ENCODE results near the gene NR6A1.

NR6A1 gene

DNA sequence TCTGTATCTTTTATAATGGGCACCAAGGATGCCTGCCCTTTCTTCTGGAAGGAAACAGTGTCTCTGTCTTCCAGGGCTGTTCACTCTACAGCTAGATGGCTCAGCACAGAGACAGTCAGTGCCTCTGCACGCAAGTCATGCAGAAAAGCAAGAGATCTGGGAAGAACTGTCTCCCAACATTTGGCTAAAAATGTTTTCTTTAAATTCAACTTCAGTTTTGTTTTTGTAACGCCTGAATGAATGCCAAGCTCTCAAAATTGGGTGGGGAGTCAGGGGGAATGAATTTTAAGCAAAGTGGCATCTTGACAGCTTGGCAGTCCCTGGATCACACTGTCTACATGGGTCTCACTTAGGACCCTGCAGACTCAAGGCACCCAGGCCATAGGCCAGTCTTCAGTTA is 18.4 kb upstream of the NR6A1 start:
- TF ChIP-seq, protein P1, sequence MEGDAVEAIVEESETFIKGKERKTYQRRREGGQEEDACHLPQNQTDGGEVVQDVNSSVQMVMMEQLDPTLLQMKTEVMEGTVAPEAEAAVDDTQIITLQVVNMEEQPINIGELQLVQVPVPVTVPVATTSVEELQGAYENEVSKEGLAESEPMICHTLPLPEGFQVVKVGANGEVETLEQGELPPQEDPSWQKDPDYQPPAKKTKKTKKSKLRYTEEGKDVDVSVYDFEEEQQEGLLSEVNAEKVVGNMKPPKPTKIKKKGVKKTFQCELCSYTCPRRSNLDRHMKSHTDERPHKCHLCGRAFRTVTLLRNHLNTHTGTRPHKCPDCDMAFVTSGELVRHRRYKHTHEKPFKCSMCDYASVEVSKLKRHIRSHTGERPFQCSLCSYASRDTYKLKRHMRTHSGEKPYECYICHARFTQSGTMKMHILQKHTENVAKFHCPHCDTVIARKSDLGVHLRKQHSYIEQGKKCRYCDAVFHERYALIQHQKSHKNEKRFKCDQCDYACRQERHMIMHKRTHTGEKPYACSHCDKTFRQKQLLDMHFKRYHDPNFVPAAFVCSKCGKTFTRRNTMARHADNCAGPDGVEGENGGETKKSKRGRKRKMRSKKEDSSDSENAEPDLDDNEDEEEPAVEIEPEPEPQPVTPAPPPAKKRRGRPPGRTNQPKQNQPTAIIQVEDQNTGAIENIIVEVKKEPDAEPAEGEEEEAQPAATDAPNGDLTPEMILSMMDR (IDR thresholded peaks at IDR 0.05; ENCODE audit: control insufficient read depth, extremely low read depth, insufficient read depth), result no peak
- DNase-seq (ENCODE audit: low read depth), result no peak
- no peak overlapping the region for H3K4me3 ChIP-seq (ENCODE audit: low read depth, low read length)

DNA sequence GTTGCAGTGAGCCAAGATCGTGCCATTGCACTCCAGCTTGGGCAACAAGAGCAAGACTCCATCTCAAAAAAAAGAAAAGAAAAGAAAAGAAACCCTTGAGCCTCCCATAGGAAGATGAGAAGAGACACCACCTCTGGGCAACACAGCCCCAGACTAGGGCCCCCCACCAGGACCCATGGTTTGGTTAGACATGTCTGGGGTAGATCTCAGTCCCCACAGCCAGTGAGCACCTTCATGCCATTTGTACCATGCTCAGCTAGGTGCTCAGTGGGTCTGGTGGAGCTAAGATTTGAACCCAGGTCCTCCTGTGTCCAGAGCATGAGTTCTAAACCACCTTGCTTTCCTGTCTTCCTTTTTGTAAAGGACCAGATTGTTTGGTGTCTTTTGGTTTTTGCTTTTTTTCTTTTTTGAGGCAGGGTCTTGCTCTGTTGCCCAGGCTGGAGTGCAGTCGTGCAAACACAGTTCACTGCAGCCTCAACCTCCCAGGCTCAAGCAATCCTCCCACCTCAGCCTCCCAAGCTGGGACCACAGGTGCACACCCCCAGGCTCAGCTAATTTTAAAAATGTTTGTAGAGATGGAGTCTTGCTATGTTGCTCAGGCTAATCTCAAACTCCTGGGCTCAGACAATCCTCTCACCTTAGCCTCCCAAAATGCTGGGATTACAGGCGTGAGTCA is 17.6 kb upstream of the NR6A1 start:
- H3K4me3 ChIP-seq (ENCODE audit: low read depth, low read length), result no peak overlapping the region
- TF ChIP-seq, protein P1 (IDR thresholded peaks at IDR 0.05; ENCODE audit: control insufficient read depth, extremely low read depth, insufficient read depth), result no peak
- no peak for DNase-seq (ENCODE audit: low read depth)

GRCh38 chr9:124786881-124787573 is 15.9 kb upstream of the NR6A1 start:
- no peak for DNase-seq (ENCODE audit: low read depth)
- H3K4me3 ChIP-seq (ENCODE audit: low read depth, low read length), result no peak overlapping the region
- TF ChIP-seq, protein P1 (IDR thresholded peaks at IDR 0.05; ENCODE audit: control insufficient read depth, extremely low read depth, insufficient read depth), result no peak

- DNase-seq (ENCODE audit: low read depth), result no peak
- TF ChIP-seq, protein P1 (IDR thresholded peaks at IDR 0.05; ENCODE audit: control insufficient read depth, extremely low read depth, insufficient read depth), result no peak
Observed at GRCh38 chr9:124784509-124784908, 13.4 kb upstream of the NR6A1 start.

GRCh38 chr9:124783830-124784229 is 12.7 kb upstream of the NR6A1 start:
- TF ChIP-seq, protein P1 (IDR thresholded peaks at IDR 0.05; ENCODE audit: control insufficient read depth, extremely low read depth, insufficient read depth), result no peak
- DNase-seq (ENCODE audit: low read depth), result no peak
- no peak overlapping the region for H3K4me3 ChIP-seq (ENCODE audit: low read depth, low read length)

More at GRCh38 chr9:124784509-124784908, 13.4 kb upstream of the NR6A1 start:
- H3K4me3 ChIP-seq (ENCODE audit: low read depth, low read length), result no peak overlapping the region

GRCh38 chr9:124782661-124783574 is 11.8 kb upstream of the NR6A1 start:
- DNase-seq (ENCODE audit: low read depth), result no peak
- no peak overlapping the region for H3K4me3 ChIP-seq (ENCODE audit: low read depth, low read length)
- TF ChIP-seq, protein P1 (IDR thresholded peaks at IDR 0.05; ENCODE audit: control insufficient read depth, extremely low read depth, insufficient read depth), result no peak

Measured in LNCaP clone FGC (cell line).